Posterior vena cava (tissue), 2 donors: Measurements from ENCODE around the gene DTX3L. TPM values are rescaled to one million over a fixed set of nuclear protein-coding genes. Genes with fewer than 3 reads are reported as not detected.
A peak's percentile ranks its signal among the peaks of the same experiment; 100 is the strongest.
"Not testable (repeated sequence)": the region's sequence is repeated elsewhere in the genome, so short reads cannot be mapped to it uniquely, and the experiment has no call there.

ENCODE experiments used
- DNase-seq: peaks from one replicate; pipeline ENCODE4 v3.0.0-alpha.2; 2020; ENCODE audit warnings: low spot score
- intact Hi-C, 2 donors: fragments of 100-400 bp; cut with DNase I; formaldehyde crosslinking; loops; one replicate each; pipeline versions ENCODE4 v1.14.1 to v1.14.2; 2022 to 2023
- total RNA-seq, 2 donors: library from RNA; stranded (reverse); fragmentation: NEBNext Ultra II Directional; extraction: Animal tissue kit (Norgen Biotek cat#: 25700); gene quantifications; one replicate each; pipeline ENCODE4 v1.2.1, GENCODE V29; 2021
- donor health status: DM: yes; HTN: yes; CAD: no.
- donor health status: DM: yes; HTN: yes; CAD: no.

DTX3L gene
- total RNA-seq, 2 donors from 2014 or later = 22.8 to 32.0 TPM

- intact Hi-C loops = no loop called here
- DNase-seq = no peak
Observed at GRCh38 chr3:122558605-122559004, 5.5 kb upstream of the DTX3L start.

GRCh38 chr3:122559906-122560305 is 4.2 kb upstream of the DTX3L start:
- intact Hi-C loops = loop anchor here (5.0 kb wide), 2 partner anchors 117 to 122 kb away; partner anchors contain the start of gene PARP14 (in 1 of the 2)
- DNase-seq = no peak

DNA sequence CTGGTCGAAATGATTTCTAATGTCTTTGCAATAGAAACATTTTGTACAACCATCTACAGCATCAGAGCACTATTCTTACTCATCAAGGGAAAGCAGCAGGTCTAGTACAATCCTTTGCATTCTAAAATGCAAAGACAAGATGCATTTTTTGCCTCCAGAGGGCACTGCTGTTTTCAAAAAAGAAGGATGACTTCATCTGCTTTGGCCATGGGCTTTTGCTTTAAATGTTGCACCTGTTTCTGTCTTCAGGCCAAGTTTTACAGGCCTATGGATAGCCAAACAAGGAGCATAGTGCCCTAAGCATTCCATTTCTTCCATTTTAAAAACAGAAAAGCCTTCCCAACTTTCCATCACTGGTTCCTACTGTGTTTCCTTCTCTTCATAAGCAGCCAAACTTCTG is 3.5 kb upstream of the DTX3L start:
- DNase-seq = no peak
- intact Hi-C loops = loop anchor here (5.0 kb wide), 2 partner anchors 117 to 122 kb away; partner anchors contain the start of gene PARP14 (in 1 of the 2)

DNA sequence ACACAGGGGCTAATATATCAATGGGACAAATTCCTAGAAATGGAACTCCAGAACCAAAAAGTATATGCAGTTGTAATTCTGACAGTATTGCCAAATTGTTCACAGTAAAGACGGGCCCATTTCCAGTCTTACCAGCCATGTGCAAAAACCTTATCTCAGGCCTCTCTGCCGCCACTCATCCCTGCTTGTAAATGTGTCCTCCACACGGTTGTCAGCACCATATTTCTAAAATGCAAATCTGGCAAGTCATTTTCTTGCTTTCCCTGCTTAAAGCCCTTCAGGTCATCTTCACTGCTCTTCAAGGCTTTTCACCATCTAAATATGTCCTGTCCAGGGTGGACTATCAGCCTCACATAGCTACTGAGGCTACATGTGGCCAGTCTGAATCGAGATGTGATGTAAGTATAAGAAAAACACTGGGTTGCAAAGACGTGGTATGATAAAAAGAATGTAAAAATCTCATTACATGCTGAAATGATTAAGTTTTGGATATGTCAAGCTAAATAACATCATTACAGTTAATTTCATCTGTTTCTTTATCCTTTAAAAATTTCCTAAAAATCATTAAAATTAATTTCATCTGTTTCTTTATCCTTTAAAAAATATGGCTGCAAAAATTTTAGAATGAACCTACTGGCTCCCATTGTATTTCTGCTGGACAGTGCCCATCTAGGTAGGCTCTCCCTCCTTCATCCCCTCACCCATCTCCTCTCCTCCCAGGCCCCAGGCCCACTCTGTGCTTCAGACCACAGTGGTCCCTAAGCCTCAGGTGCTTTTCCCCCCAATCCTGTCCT is 1.0 kb upstream of the DTX3L start:
- intact Hi-C loops = loop anchor here (5.0 kb wide), 2 partner anchors 114 to 119 kb away; partner anchors contain the start of gene PARP14 (in 1 of the 2)

GRCh38 chr3:122563717-122564025 is 467 bp upstream of the DTX3L start:
- intact Hi-C loops = loop anchor here (5.0 kb wide), 2 partner anchors 114 to 119 kb away; partner anchors contain the start of gene PARP14 (in 1 of the 2)
- no peak for DNase-seq

More for the DNA sequence above, 1.0 kb upstream of the DTX3L start:
- DNase-seq = no peak

GRCh38 chr3:122568131-122568530 is 4.0 kb downstream of the DTX3L start:
- DNase-seq, intact Hi-C loops: not testable (repeated sequence)

DNA sequence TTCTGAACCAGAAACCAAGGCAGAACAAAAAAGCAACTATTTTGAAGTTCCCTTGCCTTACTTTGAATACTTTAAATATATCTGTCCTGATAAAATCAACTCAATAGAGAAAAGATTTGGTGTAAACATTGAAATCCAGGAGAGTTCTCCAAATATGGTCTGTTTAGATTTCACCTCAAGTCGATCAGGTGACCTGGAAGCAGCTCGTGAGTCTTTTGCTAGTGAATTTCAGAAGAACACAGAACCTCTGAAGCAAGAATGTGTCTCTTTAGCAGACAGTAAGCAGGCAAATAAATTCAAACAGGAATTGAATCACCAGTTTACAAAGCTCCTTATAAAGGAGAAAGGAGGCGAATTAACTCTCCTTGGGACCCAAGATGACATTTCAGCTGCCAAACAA is 4.6 kb downstream of the DTX3L start:
- no peak for DNase-seq
- intact Hi-C loops = no loop called here

DNA sequence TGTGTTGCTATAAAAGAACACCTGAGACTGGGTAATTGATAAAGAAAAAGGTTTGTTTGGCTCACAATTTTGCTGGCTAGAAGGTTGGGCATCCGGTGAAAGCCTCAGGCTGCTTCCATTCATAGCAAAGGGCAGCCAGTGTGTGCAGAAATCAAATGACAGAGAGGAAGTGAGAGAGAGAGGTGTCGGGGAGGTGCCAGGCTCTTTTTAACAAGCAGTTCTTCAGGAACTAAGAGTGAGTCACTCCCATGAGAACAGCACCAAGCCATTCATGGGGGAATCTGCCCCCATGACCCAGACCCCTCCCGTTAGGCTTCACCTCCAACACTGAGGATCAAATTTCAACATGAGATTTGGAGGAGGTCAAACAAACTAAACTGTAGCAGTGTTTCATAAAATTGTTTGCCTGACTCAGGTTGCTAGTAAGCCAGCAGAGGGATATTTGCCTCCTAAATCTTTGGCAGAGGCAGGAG is 8.8 kb downstream of the DTX3L start:
- intact Hi-C loops = no loop called here
- DNase-seq = no peak

DNA sequence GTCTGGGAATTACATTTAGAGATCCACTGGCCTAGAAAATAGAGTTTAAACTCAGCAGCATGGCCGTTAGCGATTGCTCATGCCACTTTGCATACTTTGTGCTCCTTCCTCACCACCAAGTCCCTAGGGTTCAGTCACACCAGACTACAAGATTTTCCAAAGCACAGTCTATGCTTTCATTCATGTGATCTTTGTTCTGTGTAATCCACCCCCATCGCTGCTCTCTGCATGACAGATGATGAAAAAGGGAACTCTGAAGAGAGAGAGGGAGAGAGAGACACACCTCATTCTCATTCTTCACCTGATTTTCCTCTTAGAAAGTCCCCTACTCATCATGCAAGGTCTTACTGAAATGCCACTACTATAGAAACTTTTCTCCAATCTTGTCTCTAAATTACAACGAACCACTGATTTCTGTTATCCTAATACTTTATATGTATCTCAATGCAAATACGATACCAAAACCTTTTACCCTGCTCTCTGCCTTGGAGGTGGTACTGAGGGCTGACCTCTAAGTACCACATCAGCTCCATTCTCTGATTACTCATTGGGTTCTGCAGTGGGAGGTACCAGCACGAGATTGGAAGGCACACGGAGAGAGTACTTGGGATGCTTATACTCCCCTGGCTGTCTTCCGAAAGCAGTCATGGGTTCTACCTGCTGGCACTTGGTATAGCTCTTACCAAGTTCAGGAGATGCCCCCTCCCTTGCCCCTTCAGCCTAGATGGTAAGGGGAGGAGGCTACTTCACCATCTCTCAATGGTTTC is 12.2 kb downstream of the DTX3L start:
- no peak for DNase-seq
- intact Hi-C loops = no loop called here

- intact Hi-C loops = no loop called here
- DNase-seq = peak; percentile 76
Observed at GRCh38 chr3:122577409-122578031, 13.4 kb downstream of the DTX3L start, which contains the start of gene PARP15. Gene PARP15 (plus strand): TSS chr3:122577650. CDS start chr3:122577668, 18 bp downstream.

GRCh38 chr3:122578069-122578740 is 14.1 kb downstream of the DTX3L start:
- intact Hi-C loops = no loop called here
- no peak for DNase-seq

DNA sequence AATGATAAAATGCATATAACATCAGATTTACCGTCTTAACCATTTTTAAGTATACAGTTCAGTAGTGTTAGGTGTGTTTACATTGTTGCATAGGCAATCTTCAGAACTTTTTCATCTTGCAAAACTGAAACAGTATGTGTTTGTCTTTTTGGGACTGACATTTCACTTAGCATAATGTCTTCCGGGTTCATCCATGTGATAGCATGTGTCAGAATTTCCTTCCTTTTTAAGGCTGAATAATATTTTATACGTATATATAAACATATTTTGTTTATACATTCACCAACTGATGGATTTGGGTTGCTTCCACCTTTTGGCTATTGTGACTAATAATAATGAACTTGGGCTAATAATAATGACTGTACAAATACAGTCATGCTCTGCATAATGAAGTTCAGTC is 16.3 kb downstream of the DTX3L start:
- intact Hi-C loops = no loop called here
- DNase-seq = no peak

GRCh38 chr3:122581622-122582021 is 17.5 kb downstream of the DTX3L start:
- intact Hi-C loops = no loop called here

DNA sequence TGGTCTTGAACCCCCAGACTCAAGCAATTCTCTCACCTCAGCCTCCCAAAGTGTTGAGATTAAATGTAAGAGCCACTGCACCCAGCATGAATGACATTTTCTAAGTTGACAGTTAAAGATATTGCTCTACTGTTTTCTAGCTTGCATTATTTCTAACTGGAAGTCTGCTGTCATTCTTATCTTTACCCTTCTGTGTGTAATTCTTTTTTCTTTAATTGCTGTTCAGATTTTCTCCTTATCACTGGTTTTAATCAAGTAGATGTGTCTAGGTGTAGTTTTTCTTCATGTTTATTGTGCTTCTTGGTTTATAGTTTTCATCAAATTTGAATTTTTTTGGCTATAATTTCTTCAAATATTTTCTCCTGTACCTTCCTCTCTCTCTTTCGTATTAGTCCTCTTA is 18.3 kb downstream of the DTX3L start:
- intact Hi-C loops = no loop called here
- DNase-seq = no peak

More at GRCh38 chr3:122581622-122582021, 17.5 kb downstream of the DTX3L start:
- DNase-seq = no peak

GRCh38 chr3:122586098-122586497 is 22.0 kb downstream of the DTX3L start:
- intact Hi-C loops = no loop called here
- no peak for DNase-seq

- no peak for DNase-seq
- intact Hi-C loops = no loop called here
Observed at GRCh38 chr3:122586773-122587485, 22.8 kb downstream of the DTX3L start.

GRCh38 chr3:122587572-122587971 is 23.4 kb downstream of the DTX3L start:
- no peak for DNase-seq
- intact Hi-C loops = no loop called here

- intact Hi-C loops = no loop called here
- DNase-seq = no peak
Observed at GRCh38 chr3:122589297-122589696, 25.2 kb downstream of the DTX3L start.

GRCh38 chr3:122590610-122591009 is 26.5 kb downstream of the DTX3L start:
- no peak for DNase-seq
- intact Hi-C loops = no loop called here
